Measurements from ENCODE around the gene ANKRD22. TPM values are rescaled to one million over a fixed set of nuclear protein-coding genes. Genes with fewer than 3 reads are reported as not detected.
A peak's percentile ranks its signal among the peaks of the same experiment; 100 is the strongest.

The ANKRD22 gene
- total and polyA plus RNA-seq, 10 of the 15 experiments (the other 5 are each of a cell fraction or from before 2014, with no cell fraction given), result 0.30 to 1.3 (median 0.71) TPM

- TF ChIP-seq ZNF217 (IDR thresholded peaks at IDR 0.05) (no peak), POLR2A (IDR thresholded peaks at IDR 0.05; ENCODE audit: low read depth, low read length) (no peak), WRNIP1 (IDR thresholded peaks at IDR 0.05; ENCODE audit: borderline replicate concordance, low read depth, low read length) (no peak), NR2F1 (conservative IDR thresholded peaks at IDR 0.05) (no peak), EGR1 (IDR thresholded peaks at IDR 0.05; ENCODE audit: borderline replicate concordance in 1 of 2, low read depth in 2 of 2, low read length in 2 of 2) (no peak), SRF (IDR thresholded peaks at IDR 0.05; ENCODE audit: low read depth in 2 of 2, low read length in 2 of 2) (no peak), RELA (IDR thresholded peaks at IDR 0.05; ENCODE audit: borderline replicate concordance, partially characterized antibody) (no peak), BACH1 (IDR thresholded peaks at IDR 0.05; ENCODE audit: borderline replicate concordance) (no peak), ELK1 (IDR thresholded peaks at IDR 0.05; ENCODE audit: low read depth, low read length) (no peak), RCOR1 (conservative IDR thresholded peaks at IDR 0.05; ENCODE audit: low read depth, low read length) (no peak), RAD51 (IDR thresholded peaks at IDR 0.05) (no peak), ATF7 (IDR thresholded peaks at IDR 0.05; ENCODE audit: low read depth) (no peak), ZZZ3 (IDR thresholded peaks at IDR 0.05; ENCODE audit: control insufficient read depth, insufficient read length, low read depth) (no peak), MEF2B (IDR thresholded peaks at IDR 0.05; ENCODE audit: partially characterized antibody, poor library complexity, severe bottlenecking) (no peak), MAX (IDR thresholded peaks at IDR 0.05; ENCODE audit: low read depth, low read length) (no peak), ZBTB11 (CRISPR knock-in tag; IDR thresholded peaks at IDR 0.05) (no peak), KLF5 (IDR thresholded peaks at IDR 0.05; ENCODE audit: partially characterized antibody) (no peak), BHLHE40 (IDR thresholded peaks at IDR 0.05; ENCODE audit: borderline replicate concordance in 1 of 2, low read depth in 2 of 2, low read length in 1 of 2) (peak; percentile 18 to 31; a peak in 1 of 4 replicates), ASH2L (IDR thresholded peaks at IDR 0.05; ENCODE audit: borderline replicate concordance, low read depth) (no peak), SKIL (IDR thresholded peaks at IDR 0.05; ENCODE audit: low read depth, poor library complexity, severe bottlenecking) (peak; percentile 27)
- TF ChIP-seq, protein P1, sequence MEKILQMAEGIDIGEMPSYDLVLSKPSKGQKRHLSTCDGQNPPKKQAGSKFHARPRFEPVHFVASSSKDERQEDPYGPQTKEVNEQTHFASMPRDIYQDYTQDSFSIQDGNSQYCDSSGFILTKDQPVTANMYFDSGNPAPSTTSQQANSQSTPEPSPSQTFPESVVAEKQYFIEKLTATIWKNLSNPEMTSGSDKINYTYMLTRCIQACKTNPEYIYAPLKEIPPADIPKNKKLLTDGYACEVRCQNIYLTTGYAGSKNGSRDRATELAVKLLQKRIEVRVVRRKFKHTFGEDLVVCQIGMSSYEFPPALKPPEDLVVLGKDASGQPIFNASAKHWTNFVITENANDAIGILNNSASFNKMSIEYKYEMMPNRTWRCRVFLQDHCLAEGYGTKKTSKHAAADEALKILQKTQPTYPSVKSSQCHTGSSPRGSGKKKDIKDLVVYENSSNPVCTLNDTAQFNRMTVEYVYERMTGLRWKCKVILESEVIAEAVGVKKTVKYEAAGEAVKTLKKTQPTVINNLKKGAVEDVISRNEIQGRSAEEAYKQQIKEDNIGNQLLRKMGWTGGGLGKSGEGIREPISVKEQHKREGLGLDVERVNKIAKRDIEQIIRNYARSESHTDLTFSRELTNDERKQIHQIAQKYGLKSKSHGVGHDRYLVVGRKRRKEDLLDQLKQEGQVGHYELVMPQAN (conservative IDR thresholded peaks at IDR 0.05), result no peak
Measured at GRCh38 chr10:88835096-88835909, 16.3 kb downstream of the ANKRD22 start (continued).

Measured in GM12878 (cell line).